Thyroid gland (tissue), 4 donors: ENCODE measurements around the gene DLG2. TPM values are rescaled to one million over a fixed set of nuclear protein-coding genes. Genes with fewer than 3 reads are reported as not detected.

Source experiments
- DNase-seq, 2 donors: peaks; one replicate each; pipeline ENCODE4 v3.0.0-alpha.2; 2019
- H3K27ac ChIP-seq, 3 donors: fragments of 200-600 bp; sonication (generic); 1 replicate in 2 of 3; 2 replicates in 1 of 3; pipeline ENCODE4 v1.5.1; 2016 to 2019; ENCODE audit warnings: mild to moderate bottlenecking in 1 of 3, moderate library complexity in 1 of 3
- H3K27me3 ChIP-seq: fragments of 200-600 bp; sonication (generic); one replicate; pipeline ENCODE4 v1.5.1; 2019
- H3K36me3 ChIP-seq, 2 donors: fragments of 200-600 bp; sonication (generic); one replicate each; pipeline ENCODE4 v1.5.1; 2016 to 2019
- H3K4me1 ChIP-seq, 2 donors: fragments of 200-600 bp; sonication (generic); one replicate each; pipeline ENCODE4 v1.5.1; 2017 to 2019
- H3K4me3 ChIP-seq, 3 donors: fragments of 200-600 bp; sonication (generic); replicated peaks in 1 of 3; 1 replicate in 2 of 3; 2 replicates in 1 of 3; pipeline ENCODE4 v1.5.1; 2016; ENCODE audit warnings: mild to moderate bottlenecking in 1 of 3
- H3K9me3 ChIP-seq: fragments of 200-600 bp; sonication (generic); one replicate; pipeline ENCODE4 v1.5.1; 2017
- POLR2A ChIP-seq, 2 donors: fragments of 450-650 bp; IDR thresholded peaks; one replicate each; pipeline ENCODE4 v1.6.1; 2017; ENCODE audit warnings: antibody characterized with exemption in 2 of 2, mild to moderate bottlenecking in 2 of 2, moderate library complexity in 1 of 2
- WGBS, 2 donors: methylation state at CpG; one replicate each; pipeline ENCODE4 v1.1.5; 2017; 5-methylcytosine and 5-hydroxymethylcytosine counted together
- intact Hi-C: fragments of 100-400 bp; cut with DNase I; formaldehyde crosslinking; loops from one replicate; pipeline ENCODE4 v1.15.1; 2023
- total RNA-seq, 4 donors: library from RNA; depleted of rRNA; stranded (reverse); fragments of >200 nt; gene quantifications; one replicate each; pipeline ENCODE4 v1.2.3, GENCODE V29; 2016
- TF ChIP-seq, protein P1 (sequence below), 6 experiments: fragments of 200-600 bp in 3 of 6; fragments of 450-650 bp in 3 of 6; sonication (generic) in 3 of 6; IDR thresholded peaks; one replicate each; pipeline ENCODE4 v1.5.1; 2016 to 2019; ENCODE audit warnings: antibody characterized with exemption in 6 of 6, mild to moderate bottlenecking in 2 of 6, inconsistent platforms in 1 of 6, moderate library complexity in 1 of 6

The DLG2 gene
- total RNA-seq, 4 donors from 2014 or later, result 29.4 to 79.4 (median 42.4) TPM

DNA sequence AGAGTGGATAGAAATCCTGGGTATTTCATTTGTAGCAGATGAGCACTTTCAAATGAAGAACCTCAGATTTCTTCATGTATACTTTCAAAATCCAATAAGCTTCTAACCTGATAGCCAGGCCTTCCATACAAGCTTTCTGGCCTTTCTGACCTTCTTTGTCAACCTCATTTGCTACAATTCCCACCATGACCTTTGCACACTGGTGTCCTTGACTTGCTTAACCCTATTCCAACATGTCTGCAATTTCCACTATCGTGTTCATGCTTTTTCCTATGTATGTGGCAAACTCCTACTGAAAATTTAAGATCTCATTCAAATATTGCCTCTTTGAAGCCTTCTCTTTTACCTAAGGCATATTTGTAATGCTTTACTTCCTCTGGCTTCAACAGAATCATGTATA is 2098.9 kb downstream of the DLG2 start:
- Histone ChIP-seq H3K27me3 (no peaks in the 10 kb centered on the region), H3K27ac (no peak overlapping the region), H3K9me3 (no peaks in the 10 kb centered on the region), H3K4me1 (peaks cover 4 to 11% of the 10 kb centered on the region in 2 donors), H3K4me3 (no peak overlapping the region), H3K36me3 (no peaks in the 10 kb centered on the region)
- DNase-seq, result no peak
- intact Hi-C loops, result no loop called here
- TF ChIP-seq, protein P1, sequence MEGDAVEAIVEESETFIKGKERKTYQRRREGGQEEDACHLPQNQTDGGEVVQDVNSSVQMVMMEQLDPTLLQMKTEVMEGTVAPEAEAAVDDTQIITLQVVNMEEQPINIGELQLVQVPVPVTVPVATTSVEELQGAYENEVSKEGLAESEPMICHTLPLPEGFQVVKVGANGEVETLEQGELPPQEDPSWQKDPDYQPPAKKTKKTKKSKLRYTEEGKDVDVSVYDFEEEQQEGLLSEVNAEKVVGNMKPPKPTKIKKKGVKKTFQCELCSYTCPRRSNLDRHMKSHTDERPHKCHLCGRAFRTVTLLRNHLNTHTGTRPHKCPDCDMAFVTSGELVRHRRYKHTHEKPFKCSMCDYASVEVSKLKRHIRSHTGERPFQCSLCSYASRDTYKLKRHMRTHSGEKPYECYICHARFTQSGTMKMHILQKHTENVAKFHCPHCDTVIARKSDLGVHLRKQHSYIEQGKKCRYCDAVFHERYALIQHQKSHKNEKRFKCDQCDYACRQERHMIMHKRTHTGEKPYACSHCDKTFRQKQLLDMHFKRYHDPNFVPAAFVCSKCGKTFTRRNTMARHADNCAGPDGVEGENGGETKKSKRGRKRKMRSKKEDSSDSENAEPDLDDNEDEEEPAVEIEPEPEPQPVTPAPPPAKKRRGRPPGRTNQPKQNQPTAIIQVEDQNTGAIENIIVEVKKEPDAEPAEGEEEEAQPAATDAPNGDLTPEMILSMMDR (IDR thresholded peaks at IDR 0.05), result no peak
- 93 to 95% methylated on average over 1 of the region's 1 CpG for whole genome bisulfite sequencing, 2 donors

DNA sequence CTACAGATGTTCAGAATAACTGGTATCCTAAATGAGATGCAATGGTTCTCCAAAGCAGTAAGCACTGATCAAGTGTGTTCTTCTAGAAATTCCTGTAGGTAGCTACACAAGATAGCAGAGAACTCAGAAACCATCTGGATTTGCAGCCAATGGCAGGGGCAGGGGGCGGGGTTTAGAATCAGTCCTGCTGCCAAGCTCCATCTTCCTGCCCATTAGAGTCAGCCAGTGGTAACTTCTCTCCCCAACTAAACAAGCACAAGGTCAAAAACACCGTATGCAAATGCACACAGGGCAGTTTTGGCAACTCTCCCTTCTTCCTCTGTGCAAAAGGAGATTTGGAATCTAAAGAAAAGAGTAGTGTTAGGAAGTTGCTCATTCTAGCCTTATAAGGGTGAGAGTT is 2103.5 kb downstream of the DLG2 start:
- H3K9me3 ChIP-seq, result no peaks in the 10 kb centered on the region

DNA sequence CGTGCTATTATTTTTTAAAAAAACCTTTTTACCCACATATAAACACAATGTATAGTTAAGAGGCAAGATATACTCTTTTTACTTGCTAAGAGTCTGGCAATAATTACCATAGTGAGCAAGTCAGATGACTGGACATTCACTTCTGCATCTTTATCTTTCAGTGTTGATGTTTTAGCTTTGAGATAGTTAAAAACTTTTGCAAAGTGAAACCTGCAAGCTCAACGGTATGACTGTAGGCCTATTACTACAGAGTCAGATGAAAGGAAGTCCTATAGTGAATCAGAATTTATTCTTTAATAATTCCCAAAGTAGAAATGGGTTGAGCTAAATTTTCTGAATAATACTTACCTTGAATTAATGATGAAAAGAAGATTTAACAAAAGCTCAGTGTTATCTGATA is 2104.2 kb downstream of the DLG2 start:
- peaks cover 0 to 9% of the 10 kb centered on the region in 2 donors for H3K4me1 ChIP-seq
- 77% methylated on average over 2 of the region's 2 CpGs for WGBS, 2 donors
- H3K9me3 ChIP-seq, result no peaks in the 10 kb centered on the region
- TF ChIP-seq POLR2A (IDR thresholded peaks at IDR 0.05), result no peak
- TF ChIP-seq, protein P1 (IDR thresholded peaks at IDR 0.05), result no peak
- no peak overlapping the region for H3K27ac ChIP-seq
- DNase-seq, result no peak
- no peaks in the 10 kb centered on the region for H3K27me3 ChIP-seq
- no peak overlapping the region for H3K4me3 ChIP-seq
- no peaks in the 10 kb centered on the region for H3K36me3 ChIP-seq
- intact Hi-C loops, result no loop called here

More for the DNA sequence above, 2103.5 kb downstream of the DLG2 start:
- H3K27me3 ChIP-seq, result no peaks in the 10 kb centered on the region
- no peak overlapping the region for H3K4me3 ChIP-seq
- H3K27ac ChIP-seq, result no peak overlapping the region
- no peak for DNase-seq
- TF ChIP-seq POLR2A (IDR thresholded peaks at IDR 0.05), result no peak
- TF ChIP-seq, protein P1 (IDR thresholded peaks at IDR 0.05), result no peak
- H3K36me3 ChIP-seq, result no peaks in the 10 kb centered on the region
- intact Hi-C loops, result no loop called here
- 63 to 64% methylated on average over 2 of the region's 2 CpGs for WGBS, 2 donors
- H3K4me1 ChIP-seq, result peaks cover 0 to 9% of the 10 kb centered on the region in 2 donors

DNA sequence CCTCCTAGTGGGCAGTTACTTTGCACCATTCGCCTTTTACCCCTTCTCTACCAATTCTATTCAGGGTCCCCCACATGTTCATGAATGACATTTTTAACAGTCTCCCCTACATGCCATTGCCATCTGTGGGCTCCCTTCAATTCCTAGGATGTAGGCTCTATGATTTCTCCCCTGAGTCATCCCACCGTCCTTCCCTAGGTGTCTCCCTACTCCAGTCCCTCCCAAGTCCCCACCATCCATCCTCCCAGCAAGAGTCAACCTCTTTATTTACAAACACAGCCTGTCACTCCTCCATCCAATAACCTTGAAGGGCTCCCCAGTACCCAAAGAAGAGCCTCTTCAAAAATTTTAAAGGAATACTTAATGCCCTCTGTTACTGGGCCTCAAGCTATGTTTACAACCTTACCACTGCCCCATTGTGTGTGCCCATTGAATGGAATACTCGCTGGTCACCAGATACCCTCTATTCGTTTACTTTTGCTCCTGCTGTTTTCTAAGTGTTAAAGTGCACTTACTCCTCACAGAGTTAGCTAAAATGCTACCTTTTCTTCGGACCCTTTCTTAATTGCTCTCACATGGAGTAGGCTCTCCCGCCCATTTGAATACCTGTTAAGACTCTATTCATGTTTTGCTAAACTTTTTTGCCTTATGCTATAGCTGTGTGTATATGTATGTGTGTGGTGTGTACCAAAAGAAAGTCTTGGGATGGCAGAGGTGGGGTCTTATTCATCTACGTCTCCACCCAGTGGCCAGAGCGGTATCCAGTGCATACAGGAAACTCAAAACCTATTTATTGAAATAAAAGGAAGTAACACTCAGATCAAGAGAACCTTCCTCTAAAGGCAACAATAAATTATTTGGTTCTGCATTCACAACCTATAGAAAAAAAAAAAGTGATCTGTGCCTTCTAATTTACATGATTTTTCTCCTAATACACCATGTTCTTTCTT is 2105.2 kb downstream of the DLG2 start:
- Histone ChIP-seq H3K9me3 (no peaks in the 10 kb centered on the region), H3K4me3 (no peak overlapping the region), H3K27me3 (no peaks in the 10 kb centered on the region), H3K27ac (no peak overlapping the region), H3K4me1 (peaks cover 0 to 9% of the 10 kb centered on the region in 2 donors), H3K36me3 (no peaks in the 10 kb centered on the region)
- intact Hi-C loops, result no loop called here
- TF ChIP-seq, protein P1 (IDR thresholded peaks at IDR 0.05), result peak in 1 of 6 experiments; percentile 16
- no peak for TF ChIP-seq POLR2A (IDR thresholded peaks at IDR 0.05)
- DNase-seq, result no peak
- 78 to 79% methylated on average over 8 of the region's 8 CpGs for WGBS, 2 donors

DNA sequence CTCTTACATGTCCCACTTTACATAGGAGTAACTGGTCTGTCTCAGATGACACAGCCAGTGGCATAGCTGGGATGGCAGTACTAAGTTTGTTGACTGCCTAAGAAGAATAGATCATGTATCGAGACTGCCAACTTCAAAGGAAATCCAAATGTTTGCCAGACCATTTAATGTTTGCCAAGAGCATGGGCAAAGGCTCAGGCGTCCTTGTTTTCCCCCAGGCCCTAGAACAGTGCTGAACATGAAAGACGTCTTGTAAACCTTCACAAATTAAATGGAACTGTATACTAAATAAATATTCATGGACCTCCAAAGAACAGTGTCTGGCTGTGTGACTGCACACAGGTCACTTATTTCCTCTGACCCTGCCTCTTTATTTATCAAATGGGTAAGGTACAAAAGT is 2106.3 kb downstream of the DLG2 start:
- Histone ChIP-seq H3K27me3 (no peaks in the 10 kb centered on the region), H3K4me1 (no peaks in the 10 kb centered on the region), H3K27ac (no peak overlapping the region), H3K36me3 (no peaks in the 10 kb centered on the region), H3K9me3 (no peaks in the 10 kb centered on the region), H3K4me3 (no peak overlapping the region)
- TF ChIP-seq POLR2A (IDR thresholded peaks at IDR 0.05), result no peak
- TF ChIP-seq, protein P1 (IDR thresholded peaks at IDR 0.05), result no peak
- intact Hi-C loops, result no loop called here
- no peak for DNase-seq
- WGBS, 2 donors, result 85 to 90% methylated on average over 3 of the region's 3 CpGs
